NCI-H1105 treated with DMSO at 0.1 percent for 48 hours (cell line): ENCODE data around the gene RXRG.
"Not testable (repeated sequence)": the region's sequence is repeated elsewhere in the genome, so short reads cannot be mapped to it uniquely, and the experiment has no call there.

ENCODE experiments used
- DNase-seq: peaks from one replicate; lab custom pipeline; 2025; lab: John Stamatoyannopoulos, UW

Gene RXRG

GRCh38 chr1:165444897-165445370 is at the start of gene RXRG:
RXRG (minus strand) TSS chr1:165445126; CDS start chr1:165444893, 233 bp downstream.
- DNase-seq: peak; percentile 68

- DNase-seq: no peak
These were observed 48.0 kb upstream of the RXRG start for GRCh38 chr1:165492845-165493373.

- DNase-seq: no peak
These were observed 45.2 kb upstream of the RXRG start for GRCh38 chr1:165490175-165490574.

- peak; percentile 27 for DNase-seq
These were observed 43.0 kb upstream of the RXRG start for GRCh38 chr1:165487921-165488320.

GRCh38 chr1:165486663-165487062 is 41.7 kb upstream of the RXRG start:
- no peak for DNase-seq

GRCh38 chr1:165485716-165486115 is 40.8 kb upstream of the RXRG start:
- DNase-seq: no peak

- DNase-seq: no peak
These were observed 39.6 kb upstream of the RXRG start for GRCh38 chr1:165484532-165484931.

- no peak for DNase-seq
These were observed 38.5 kb upstream of the RXRG start for GRCh38 chr1:165483412-165483811.

- DNase-seq: no peak
These were observed 37.0 kb upstream of the RXRG start for GRCh38 chr1:165481820-165482532.

GRCh38 chr1:165476776-165477175 is 31.9 kb upstream of the RXRG start:
- no peak for DNase-seq

- no peak for DNase-seq
These were observed 29.3 kb upstream of the RXRG start for GRCh38 chr1:165474196-165474595.

GRCh38 chr1:165473081-165473480 is 28.2 kb upstream of the RXRG start:
- no peak for DNase-seq

GRCh38 chr1:165468726-165469249 is 23.9 kb upstream of the RXRG start:
- no peak for DNase-seq

- DNase-seq: no peak
These were observed 23.3 kb upstream of the RXRG start for GRCh38 chr1:165468253-165468652.

GRCh38 chr1:165467706-165468105 is 22.8 kb upstream of the RXRG start:
- no peak for DNase-seq

- DNase-seq: no peak
These were observed 19.1 kb upstream of the RXRG start for GRCh38 chr1:165463978-165464377.

GRCh38 chr1:165459683-165460082 is 14.8 kb upstream of the RXRG start:
- DNase-seq: not testable (repeated sequence)

GRCh38 chr1:165456861-165457260 is 11.9 kb upstream of the RXRG start:
- no peak for DNase-seq

- no peak for DNase-seq
These were observed 11.2 kb upstream of the RXRG start for GRCh38 chr1:165456114-165456513.

- DNase-seq: no peak
These were observed 10.2 kb upstream of the RXRG start for GRCh38 chr1:165455111-165455510.

GRCh38 chr1:165454091-165454610 is 9.2 kb upstream of the RXRG start:
- no peak for DNase-seq

- DNase-seq: no peak
These were observed 7.6 kb upstream of the RXRG start for GRCh38 chr1:165452336-165453130.

- DNase-seq: no peak
These were observed 6.8 kb upstream of the RXRG start for GRCh38 chr1:165451691-165452090.
